Measurements from ENCODE around the gene MC3R. TPM values are rescaled to one million over a fixed set of nuclear protein-coding genes. Genes with fewer than 3 reads are reported as not detected.
"Not testable (repeated sequence)": the region's sequence is repeated elsewhere in the genome, so short reads cannot be mapped to it uniquely, and the experiment has no call there.

The MC3R gene
- total and polyA plus RNA-seq, 2 donors (not counting 1 experiment from before 2014, with no cell fraction given), result not detected

- CTCF ChIA-PET, result no interaction called here
- intact Hi-C loops (cut with micrococcal nuclease), result no loop called here
- Histone ChIP-seq H3K4me2 (replicated peaks; ENCODE audit: low read depth, low read length, poor library complexity, severe bottlenecking) (no peak overlapping the region), H3K4me1 (ENCODE audit: control insufficient read depth in 2 of 2, insufficient read depth in 2 of 2, low read length in 2 of 2) (no peaks in the 10 kb centered on the region), H4K20me1 (ENCODE audit: control insufficient read depth, insufficient read depth, low read length, poor library complexity, severe bottlenecking) (no peaks in the 10 kb centered on the region), H2AFZ (ENCODE audit: insufficient read depth, low read depth, low read length, poor library complexity, severe bottlenecking) (no peak overlapping the region), H3K27ac (ENCODE audit: low read length in 2 of 2) (no peak overlapping the region), H3K9me3 (ENCODE audit: control extremely low read depth in 1 of 3, control insufficient read depth in 2 of 3, insufficient read depth in 1 of 3, low read length in 2 of 3) (no peaks in the 10 kb centered on the region), H3K36me3 (replicated peaks in 1 of 2; ENCODE audit: control extremely low read depth in 1 of 2, control insufficient read depth in 1 of 2, extremely low read depth in 1 of 2, insufficient read depth in 2 of 2, low read length in 1 of 2) (no peaks in the 10 kb centered on the region), H3K9ac (ENCODE audit: low read length) (no peak overlapping the region), H3K4me3 (ENCODE audit: control extremely low read depth in 1 of 5, extremely low read depth in 1 of 5, insufficient read depth in 1 of 5, low read depth in 2 of 5, low read length in 4 of 5) (no peak overlapping the region), H3K79me2 (ENCODE audit: control insufficient read depth, insufficient read depth, low read length) (no peaks in the 10 kb centered on the region), H3K27me3 (replicated peaks in 1 of 4; ENCODE audit: control extremely low read depth in 1 of 4, control insufficient read depth in 3 of 4, insufficient read depth in 4 of 4, low read length in 3 of 4) (no peaks in the 10 kb centered on the region)
- no peaks in the 10 kb centered on the region for H3K4me1 Mint-ChIP-seq
- DNase-seq (no peak), ATAC-seq (ENCODE audit: low read depth) (no peak)
- POLR2A ChIA-PET, result no interaction called here
- H3K9me3 Mint-ChIP-seq (ENCODE audit: insufficient read depth), result no peaks in the 10 kb centered on the region
- H3K27ac Mint-ChIP-seq, result no peak overlapping the region
- no peak overlapping the region for H3K4me3 Mint-ChIP-seq
- H3K27me3 Mint-ChIP-seq, result no peaks in the 10 kb centered on the region
- WGBS (ENCODE audit: insufficient coverage), result 67% methylated on average over 1 of the region's 2 CpGs
- TF ChIP-seq CTCF (IDR thresholded peaks at IDR 0.05) (no peak), EZH2 (IDR thresholded peaks at IDR 0.05; ENCODE audit: borderline replicate concordance, insufficient read depth, low read depth, low read length, poor library complexity, severe bottlenecking) (no peak)
Measured at GRCh38 chr20:56215115-56215514, 33.4 kb upstream of the MC3R start.

GRCh38 chr20:56217829-56218228 is 30.7 kb upstream of the MC3R start:
- no peak overlapping the region for H3K9ac ChIP-seq (ENCODE audit: low read length)
- TF ChIP-seq CTCF (IDR thresholded peaks at IDR 0.05), result no peak
- TF ChIP-seq EZH2 (IDR thresholded peaks at IDR 0.05; ENCODE audit: borderline replicate concordance, insufficient read depth, low read depth, low read length, poor library complexity, severe bottlenecking), result no peak
- no peaks in the 10 kb centered on the region for H3K4me1 Mint-ChIP-seq
- DNase-seq, result no peak
- H3K4me2 ChIP-seq (replicated peaks; ENCODE audit: low read depth, low read length, poor library complexity, severe bottlenecking), result no peak overlapping the region
- no peaks in the 10 kb centered on the region for H3K27me3 Mint-ChIP-seq
- H3K4me3 ChIP-seq (ENCODE audit: control extremely low read depth in 1 of 5, extremely low read depth in 1 of 5, insufficient read depth in 1 of 5, low read depth in 2 of 5, low read length in 4 of 5), result no peak overlapping the region
- no peaks in the 10 kb centered on the region for H3K4me1 ChIP-seq (ENCODE audit: control insufficient read depth in 2 of 2, insufficient read depth in 2 of 2, low read length in 2 of 2)
- no peaks in the 10 kb centered on the region for H3K79me2 ChIP-seq (ENCODE audit: control insufficient read depth, insufficient read depth, low read length)
- no peak overlapping the region for H2AFZ ChIP-seq (ENCODE audit: insufficient read depth, low read depth, low read length, poor library complexity, severe bottlenecking)
- no peak overlapping the region for H3K4me3 Mint-ChIP-seq
- no peaks in the 10 kb centered on the region for H4K20me1 ChIP-seq (ENCODE audit: control insufficient read depth, insufficient read depth, low read length, poor library complexity, severe bottlenecking)
- ChIA-PET CTCF (interaction anchor here (1.3 kb wide), 1 partner anchor 13 kb away, joined by 3 read pairs; no protein-coding TSS in a partner anchor), POLR2A (no interaction called here)
- WGBS (ENCODE audit: insufficient coverage), result 50% methylated on average over 1 of the region's 2 CpGs
- H3K27ac ChIP-seq (ENCODE audit: low read length in 2 of 2), result no peak overlapping the region
- no peak for ATAC-seq (ENCODE audit: low read depth)
- no peaks in the 10 kb centered on the region for H3K36me3 ChIP-seq (replicated peaks in 1 of 2; ENCODE audit: control extremely low read depth in 1 of 2, control insufficient read depth in 1 of 2, extremely low read depth in 1 of 2, insufficient read depth in 2 of 2, low read length in 1 of 2)
- intact Hi-C loops (cut with micrococcal nuclease), result no loop called here
- no peaks in the 10 kb centered on the region for H3K9me3 ChIP-seq (ENCODE audit: control extremely low read depth in 1 of 3, control insufficient read depth in 2 of 3, insufficient read depth in 1 of 3, low read length in 2 of 3)
- no peaks in the 10 kb centered on the region for H3K27me3 ChIP-seq (replicated peaks in 1 of 4; ENCODE audit: control extremely low read depth in 1 of 4, control insufficient read depth in 3 of 4, insufficient read depth in 4 of 4, low read length in 3 of 4)
- peaks cover 2% of the 10 kb centered on the region for H3K9me3 Mint-ChIP-seq (ENCODE audit: insufficient read depth)
- H3K27ac Mint-ChIP-seq, result no peak overlapping the region

- H3K4me1 Mint-ChIP-seq; CTCF ChIA-PET; H2AFZ ChIP-seq (ENCODE audit: insufficient read depth, low read depth, low read length, poor library complexity, severe bottlenecking); H3K4me3 Mint-ChIP-seq; POLR2A ChIA-PET; H4K20me1 ChIP-seq (ENCODE audit: control insufficient read depth, insufficient read depth, low read length, poor library complexity, severe bottlenecking); H3K9me3 Mint-ChIP-seq (ENCODE audit: insufficient read depth); H3K79me2 ChIP-seq (ENCODE audit: control insufficient read depth, insufficient read depth, low read length); H3K9me3 ChIP-seq (ENCODE audit: control extremely low read depth in 1 of 3, control insufficient read depth in 2 of 3, insufficient read depth in 1 of 3, low read length in 2 of 3); H3K4me2 ChIP-seq (replicated peaks; ENCODE audit: low read depth, low read length, poor library complexity, severe bottlenecking); intact Hi-C loops (cut with micrococcal nuclease); DNase-seq; H3K27me3 Mint-ChIP-seq; H3K27ac ChIP-seq (ENCODE audit: low read length in 2 of 2); H3K9ac ChIP-seq (ENCODE audit: low read length); H3K4me3 ChIP-seq (ENCODE audit: control extremely low read depth in 1 of 5, extremely low read depth in 1 of 5, insufficient read depth in 1 of 5, low read depth in 2 of 5, low read length in 4 of 5); H3K36me3 ChIP-seq (replicated peaks in 1 of 2; ENCODE audit: control extremely low read depth in 1 of 2, control insufficient read depth in 1 of 2, extremely low read depth in 1 of 2, insufficient read depth in 2 of 2, low read length in 1 of 2); H3K4me1 ChIP-seq (ENCODE audit: control insufficient read depth in 2 of 2, insufficient read depth in 2 of 2, low read length in 2 of 2); H3K27me3 ChIP-seq (replicated peaks in 1 of 4; ENCODE audit: control extremely low read depth in 1 of 4, control insufficient read depth in 3 of 4, insufficient read depth in 4 of 4, low read length in 3 of 4); H3K27ac Mint-ChIP-seq; ATAC-seq (ENCODE audit: low read depth): not testable (repeated sequence)
- WGBS (ENCODE audit: insufficient coverage), result 100% methylated on average over 2 of the region's 4 CpGs
Measured at GRCh38 chr20:56221186-56221585, 27.3 kb upstream of the MC3R start.
